CD4-positive, alpha-beta T cell (primary cell): ENCODE measurements around the gene POFUT1. TPM values are rescaled to one million over a fixed set of nuclear protein-coding genes. Genes with fewer than 3 reads are reported as not detected.
A peak's percentile ranks its signal among the peaks of the same experiment; 100 is the strongest.

Source experiments
- ATAC-seq: fragments of 200-7000 bp; cut with Tn5 transposase; one replicate; pipeline ENCODE4 v1.10.0; 2022; ENCODE audit warnings: mild to moderate bottlenecking; ENCODE audit not compliant: poor library complexity
- CTCF ChIA-PET: fragments of 350-600 bp; sonication (Branson Sonifier 250); formaldehyde crosslinking; loops from one replicate; lab custom pipeline; 2021; ENCODE audit warnings: antibody characterized with exemption, inconsistent platforms; lab: Charles Lee
- POLR2A ChIA-PET: fragments of 350-600 bp; sonication (Branson Sonifier 250); formaldehyde crosslinking; loops from one replicate; lab custom pipeline; 2021; ENCODE audit warnings: antibody characterized with exemption, inconsistent platforms; lab: Charles Lee
- DNase-seq, 14 experiments: peaks; one replicate each; pipeline ENCODE4 v3.0.0-alpha.2; 2013 to 2020; ENCODE audit warnings: mixed read lengths in 2 of 14
- H3K27ac ChIP-seq, 2 donors: one replicate each; pipeline versions ENCODE4 v1.5.1 to v1.7.0; 2013; ENCODE audit warnings: low read length in 2 of 2, low read depth in 1 of 2, mild to moderate bottlenecking in 1 of 2
- H3K27me3 ChIP-seq, 2 experiments: 1 replicate in 1 of 2; 2 replicates in 1 of 2; pipeline versions ENCODE4 v1.6.1 to v1.7.0; 2013; ENCODE audit warnings: low read length in 2 of 2, control low read depth in 1 of 2, mild to moderate bottlenecking in 1 of 2, moderate library complexity in 1 of 2; ENCODE audit not compliant: insufficient read depth in 2 of 2, control insufficient read depth in 1 of 2
- H3K36me3 ChIP-seq: one replicate; pipeline ENCODE4 v1.6.1; 2013; ENCODE audit warnings: low read length, control low read depth; ENCODE audit not compliant: insufficient read depth
- H3K4me1 ChIP-seq: one replicate; pipeline ENCODE4 v1.6.1; 2013; ENCODE audit warnings: low read length, control low read depth; ENCODE audit not compliant: insufficient read depth
- H3K4me3 ChIP-seq: one replicate; pipeline ENCODE4 v1.5.1; 2013; ENCODE audit warnings: mild to moderate bottlenecking, low read length, moderate library complexity
- H3K9me3 ChIP-seq, 2 experiments: 1 replicate in 1 of 2; 2 replicates in 1 of 2; pipeline versions ENCODE4 v1.6.1 to v1.7.0; 2013; ENCODE audit warnings: low read length in 2 of 2, mild to moderate bottlenecking in 2 of 2, control low read depth in 1 of 2, moderate library complexity in 1 of 2; ENCODE audit not compliant: control insufficient read depth in 1 of 2, insufficient read depth in 1 of 2
- H3K27ac Mint-ChIP-seq: one replicate; pipeline ENCODE4 v1.8.0; 2020; ENCODE audit warnings: mixed read lengths
- H3K27me3 Mint-ChIP-seq: one replicate; pipeline ENCODE4 v1.8.0; 2021; ENCODE audit warnings: mixed read lengths
- H3K36me3 Mint-ChIP-seq: one replicate; pipeline ENCODE4 v1.8.0; 2021; ENCODE audit warnings: low read depth, mixed read lengths
- H3K4me1 Mint-ChIP-seq: one replicate; pipeline ENCODE4 v1.8.0; 2021; ENCODE audit warnings: low read depth, mixed read lengths
- H3K4me3 Mint-ChIP-seq: one replicate; pipeline ENCODE4 v1.8.0; 2020; ENCODE audit warnings: mild to moderate bottlenecking, mixed read lengths
- H3K9me3 Mint-ChIP-seq: one replicate; pipeline ENCODE4 v1.8.0; 2020; ENCODE audit warnings: mixed read lengths
- intact Hi-C, 2 experiments: fragments of 100-400 bp; cut with DNase I in 1 of 2; cut with micrococcal nuclease in 1 of 2; formaldehyde crosslinking; loops; one replicate each; pipeline versions ENCODE4 v1.15.1 to v1.9.0; 2023 to 2025; cut with DNase I, micrococcal nuclease
- total RNA-seq, 174 experiments: library from RNA in 2 of 174; stranded (reverse) in 2 of 174; gene quantifications; one replicate each; pipeline ENCODE4 v1.2.3 and lab custom pipeline; 2021 to 2026
- TF ChIP-seq, protein P1 (sequence below): fragments of 200-600 bp; IDR thresholded peaks from one replicate; pipeline ENCODE4 v1.8.0; 2022; ENCODE audit warnings: antibody characterized with exemption, mild to moderate bottlenecking

Gene POFUT1
- total RNA-seq, 2 experiments from 2014 or later = 7.5 to 8.8 TPM

GRCh38 chr20:32205110-32205842 is 2.4 kb upstream of the POFUT1 start:
- H3K36me3 Mint-ChIP-seq = peaks cover 60% of the 10 kb centered on the region
- Histone ChIP-seq H3K36me3 (peaks cover 41% of the 10 kb centered on the region), H3K27ac (peak overlapping the region in 1 of 2 donors; percentile 60), H3K27me3 (no peaks in the 10 kb centered on the region), H3K4me1 (peaks cover 74% of the 10 kb centered on the region), H3K9me3 (no peaks in the 10 kb centered on the region), H3K4me3 (peak overlapping the region; percentile 2)
- TF ChIP-seq, protein P1, sequence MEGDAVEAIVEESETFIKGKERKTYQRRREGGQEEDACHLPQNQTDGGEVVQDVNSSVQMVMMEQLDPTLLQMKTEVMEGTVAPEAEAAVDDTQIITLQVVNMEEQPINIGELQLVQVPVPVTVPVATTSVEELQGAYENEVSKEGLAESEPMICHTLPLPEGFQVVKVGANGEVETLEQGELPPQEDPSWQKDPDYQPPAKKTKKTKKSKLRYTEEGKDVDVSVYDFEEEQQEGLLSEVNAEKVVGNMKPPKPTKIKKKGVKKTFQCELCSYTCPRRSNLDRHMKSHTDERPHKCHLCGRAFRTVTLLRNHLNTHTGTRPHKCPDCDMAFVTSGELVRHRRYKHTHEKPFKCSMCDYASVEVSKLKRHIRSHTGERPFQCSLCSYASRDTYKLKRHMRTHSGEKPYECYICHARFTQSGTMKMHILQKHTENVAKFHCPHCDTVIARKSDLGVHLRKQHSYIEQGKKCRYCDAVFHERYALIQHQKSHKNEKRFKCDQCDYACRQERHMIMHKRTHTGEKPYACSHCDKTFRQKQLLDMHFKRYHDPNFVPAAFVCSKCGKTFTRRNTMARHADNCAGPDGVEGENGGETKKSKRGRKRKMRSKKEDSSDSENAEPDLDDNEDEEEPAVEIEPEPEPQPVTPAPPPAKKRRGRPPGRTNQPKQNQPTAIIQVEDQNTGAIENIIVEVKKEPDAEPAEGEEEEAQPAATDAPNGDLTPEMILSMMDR = no peak
- POLR2A ChIA-PET = no interaction called here
- no peaks in the 10 kb centered on the region for H3K27me3 Mint-ChIP-seq
- H3K4me3 Mint-ChIP-seq = peak overlapping the region; percentile 96
- CTCF ChIA-PET = no interaction called here
- ATAC-seq = no peak
- DNase-seq = peak in 3 of 14 experiments; percentile 9 to 29 (median 27)
- peak overlapping the region; percentile 92 for H3K27ac Mint-ChIP-seq
- H3K4me1 Mint-ChIP-seq = peaks cover 71% of the 10 kb centered on the region
- intact Hi-C loops = loop anchor here in 1 of 2 experiments (5.0 to 10.0 kb wide), 2 partner anchors 253 to 620 kb away; partner anchors contain the start of gene PDRG1
- no peaks in the 10 kb centered on the region for H3K9me3 Mint-ChIP-seq

DNA sequence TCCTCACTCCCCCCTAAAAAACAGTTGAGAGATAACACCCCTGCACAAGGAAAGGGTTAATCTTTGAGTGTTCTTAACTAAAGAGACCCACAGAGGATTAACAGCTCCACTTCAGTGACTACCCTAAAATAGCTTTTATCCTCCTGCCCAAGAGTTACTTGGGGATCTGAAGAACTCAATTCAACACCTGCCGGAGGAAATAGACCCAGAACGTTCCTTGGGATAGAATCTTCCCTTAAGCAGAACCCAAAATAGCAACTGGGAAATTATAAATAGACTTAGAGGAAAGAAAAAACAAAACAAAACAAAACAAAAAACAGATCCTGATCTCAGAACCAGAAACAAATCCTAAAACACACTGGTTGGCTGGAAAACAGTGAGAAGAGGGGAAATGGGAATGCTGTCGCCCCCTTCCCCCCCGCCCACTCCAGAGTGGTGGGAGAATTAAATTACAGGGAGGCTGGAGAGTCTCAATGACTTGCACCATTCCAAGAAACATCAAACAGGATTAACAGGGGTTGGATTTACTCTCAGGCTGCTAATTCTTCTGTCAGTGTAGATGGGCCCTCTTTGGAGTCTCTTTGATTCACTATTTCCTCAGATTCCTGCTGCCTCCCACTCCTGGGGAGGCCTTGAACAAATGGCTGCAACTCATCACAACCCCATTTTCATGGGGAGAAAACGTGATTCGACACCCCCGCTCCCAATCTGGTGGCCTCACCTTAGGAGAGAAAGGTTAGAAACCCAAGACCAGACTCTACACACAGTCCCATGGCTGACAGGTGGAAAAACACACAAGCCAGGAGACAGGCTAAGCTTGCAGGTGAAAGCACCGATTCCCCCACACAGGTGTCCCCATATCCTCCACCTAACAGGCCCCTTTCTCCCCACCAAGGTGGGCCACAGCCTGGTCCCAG is 1.6 kb upstream of the POFUT1 start:
- Histone ChIP-seq H3K27ac (peak overlapping the region in 1 of 2 donors; percentile 60), H3K4me1 (peaks cover 74% of the 10 kb centered on the region), H3K4me3 (peak overlapping the region; percentile 93), H3K9me3 (no peaks in the 10 kb centered on the region), H3K36me3 (peaks cover 43% of the 10 kb centered on the region), H3K27me3 (no peaks in the 10 kb centered on the region)
- Mint-ChIP-seq H3K4me3 (peak overlapping the region; percentile 96), H3K27me3 (no peaks in the 10 kb centered on the region), H3K36me3 (peaks cover 62% of the 10 kb centered on the region), H3K9me3 (no peaks in the 10 kb centered on the region), H3K4me1 (peaks cover 79% of the 10 kb centered on the region), H3K27ac (peak overlapping the region; percentile 92)
- TF ChIP-seq, protein P1 = no peak
- intact Hi-C loops = loop anchor here in 1 of 2 experiments (2.0 to 10.0 kb wide), 3 partner anchors 71 to 619 kb away; partner anchors contain the start of genes KIF3B and PDRG1
- ATAC-seq (no peak), DNase-seq (no peak)
- ChIA-PET CTCF (no interaction called here), POLR2A (no interaction called here)

DNA sequence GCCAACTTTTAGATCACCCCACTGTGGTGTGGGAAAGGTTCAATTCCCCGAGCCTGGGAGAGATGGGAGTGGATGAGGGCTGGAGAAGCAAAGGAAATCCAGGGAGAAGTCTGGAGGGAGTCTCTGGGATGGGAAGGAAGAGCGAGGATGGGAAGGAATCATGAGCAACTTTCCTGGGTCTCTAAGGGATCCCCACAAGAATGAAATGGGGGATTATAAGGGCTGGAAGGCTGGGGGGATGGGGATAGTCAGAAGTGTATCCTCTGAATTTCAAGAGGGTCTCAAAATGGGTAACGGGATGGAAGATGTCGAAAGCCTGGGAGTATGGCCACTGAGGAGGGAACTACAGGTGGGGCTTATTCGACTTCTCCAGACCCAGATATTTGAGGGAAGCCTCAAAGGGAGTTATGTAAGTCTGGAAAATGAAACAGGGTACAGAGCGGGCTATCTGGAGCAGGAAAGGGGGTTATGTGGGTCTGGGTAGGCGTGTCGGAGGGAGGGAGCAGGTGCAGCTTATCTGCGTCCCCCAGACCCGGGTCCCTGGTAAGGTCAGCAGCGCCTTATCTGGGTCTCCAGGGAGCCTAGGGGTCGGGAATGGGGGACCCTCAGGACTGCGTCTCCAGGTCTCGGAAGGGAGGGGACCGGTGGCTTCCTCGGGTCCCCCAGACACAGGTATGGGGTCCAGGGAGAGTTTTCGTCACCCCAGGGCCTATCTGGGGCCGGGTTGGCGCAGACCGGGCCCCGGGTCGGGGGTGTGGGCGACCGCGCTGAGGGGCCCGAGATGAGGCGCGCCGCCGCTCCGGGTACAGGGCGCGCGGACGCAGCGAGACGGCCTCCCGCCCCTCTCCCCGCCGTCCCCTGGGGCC is 687 bp upstream of the POFUT1 start:
- CTCF ChIA-PET = no interaction called here
- peaks cover 40% of the 10 kb centered on the region for H3K36me3 ChIP-seq
- H3K4me1 ChIP-seq = peaks cover 72% of the 10 kb centered on the region
- Mint-ChIP-seq H3K9me3 (no peaks in the 10 kb centered on the region), H3K4me1 (peaks cover 83% of the 10 kb centered on the region), H3K4me3 (peak overlapping the region; percentile 96), H3K27me3 (no peaks in the 10 kb centered on the region), H3K36me3 (peaks cover 61% of the 10 kb centered on the region), H3K27ac (peak overlapping the region; percentile 92)
- H3K4me3 ChIP-seq = peak overlapping the region; percentile 93
- no peak for ATAC-seq
- H3K27ac ChIP-seq = peak overlapping the region; percentile 50 to 60
- intact Hi-C loops = loop anchor here in 1 of 2 experiments (1.0 to 10.0 kb wide), 4 partner anchors 70 to 618 kb away; partner anchors contain the start of genes KIF3B, PDRG1 and TM9SF4
- no peaks in the 10 kb centered on the region for H3K27me3 ChIP-seq
- TF ChIP-seq, protein P1 = no peak
- no peaks in the 10 kb centered on the region for H3K9me3 ChIP-seq
- DNase-seq = peak in 3 of 14 experiments; percentile 10 to 44 (median 27)
- POLR2A ChIA-PET = no interaction called here
